ENCODE data around the gene SEL1L.
A peak's percentile ranks its signal among the peaks of the same experiment; 100 is the strongest.
"Not testable (repeated sequence)": the region's sequence is repeated elsewhere in the genome, so short reads cannot be mapped to it uniquely, and the experiment has no call there.

SEL1L gene

GRCh38 chr14:81533536-81534343 is at the start of gene SEL1L:
TSS of gene SEL1L (minus strand) at chr14:81533853. CDS start at chr14:81533744, 109 bp downstream.
- peak; percentile 99 to 100 for DNase-seq

GRCh38 chr14:81582420-81582819 is 48.8 kb upstream of the SEL1L start:
- no peak for DNase-seq

DNA sequence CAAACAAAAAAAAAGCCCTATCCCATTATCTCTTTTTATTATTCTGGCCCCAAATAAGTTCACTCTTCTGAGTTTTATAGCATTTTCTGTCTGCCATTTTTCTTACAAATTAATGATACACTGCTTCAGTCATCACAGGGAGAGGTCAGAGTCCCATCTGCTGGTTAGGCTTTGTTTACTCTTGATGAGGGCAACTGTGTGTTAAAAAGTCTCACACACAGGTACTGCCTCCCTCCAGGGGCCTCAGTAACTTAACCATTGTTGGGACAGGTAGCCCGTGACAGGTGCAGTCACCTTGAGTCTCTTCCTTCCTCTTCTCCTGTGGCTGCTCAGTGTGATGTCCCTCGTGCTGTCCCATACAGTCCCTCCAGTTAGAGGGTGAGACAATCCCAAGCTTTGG is 45.5 kb upstream of the SEL1L start:
- no peak for DNase-seq

GRCh38 chr14:81571437-81571836 is 37.8 kb upstream of the SEL1L start:
- no peak for DNase-seq

- DNase-seq, result no peak
Observed at GRCh38 chr14:81567302-81567701, 33.6 kb upstream of the SEL1L start.

DNA sequence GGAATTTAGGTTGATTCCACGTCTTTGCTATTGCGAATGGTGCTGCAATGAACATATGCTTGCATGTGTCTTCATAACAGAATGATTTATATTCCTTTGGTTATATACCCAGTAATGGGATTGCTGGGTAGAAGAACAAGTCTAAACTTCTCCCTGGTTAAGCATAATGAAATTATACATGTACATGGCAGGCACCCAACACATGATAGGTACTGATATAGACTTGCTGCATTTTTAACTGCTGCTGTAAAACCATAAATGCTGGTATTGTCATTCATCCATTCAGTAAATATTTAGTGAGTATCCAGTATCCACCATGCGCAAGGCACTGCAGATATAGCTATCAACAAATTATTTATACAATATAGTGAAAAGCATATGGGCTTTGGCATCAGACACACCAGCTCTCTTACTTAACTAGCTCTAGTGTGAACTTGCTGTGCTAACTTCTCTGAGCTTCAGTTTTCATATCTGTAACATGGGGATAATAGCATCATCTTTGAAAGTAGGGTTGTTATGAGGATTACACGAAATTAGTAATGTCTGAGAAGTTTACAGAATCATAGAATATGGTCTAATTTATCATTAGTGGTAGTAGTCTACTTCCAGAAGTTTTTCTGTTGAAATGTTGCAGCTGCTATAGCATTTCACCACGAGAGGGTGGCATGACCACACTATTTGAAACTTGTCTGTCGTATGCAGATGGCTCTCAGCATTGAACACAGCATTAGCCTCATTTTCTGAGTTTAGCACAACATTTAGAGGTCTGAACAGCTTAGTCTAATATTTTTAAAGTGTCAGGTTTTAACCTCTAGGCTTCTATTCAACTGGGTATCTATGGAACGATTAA is 32.0 kb upstream of the SEL1L start:
- peak; percentile 5 to 43 for DNase-seq

- no peak for DNase-seq
Observed at GRCh38 chr14:81562818-81563217, 29.2 kb upstream of the SEL1L start.

GRCh38 chr14:81561084-81561775 is 27.6 kb upstream of the SEL1L start:
- DNase-seq, result no peak

DNA sequence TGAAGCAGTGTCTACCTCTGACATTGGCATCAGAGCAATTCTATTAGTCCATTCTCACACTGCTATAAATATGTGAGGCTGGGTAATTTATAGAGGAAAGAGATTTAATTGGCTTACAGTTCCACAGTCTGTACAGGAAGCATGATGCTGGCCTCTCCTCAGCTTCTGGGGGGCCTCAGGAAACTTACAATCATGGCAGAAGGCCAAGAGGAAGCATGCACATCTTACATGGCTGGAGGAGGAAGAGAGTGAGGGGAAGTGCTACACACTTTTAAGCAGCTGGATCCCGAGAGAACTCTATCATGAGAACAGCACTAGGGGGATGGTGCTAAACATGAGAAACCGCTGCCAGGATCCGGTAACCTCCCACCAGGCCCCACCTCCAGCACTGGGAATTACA is 25.7 kb upstream of the SEL1L start:
- no peak for DNase-seq

GRCh38 chr14:81557146-81557545 is 23.5 kb upstream of the SEL1L start:
- no peak for DNase-seq

DNA sequence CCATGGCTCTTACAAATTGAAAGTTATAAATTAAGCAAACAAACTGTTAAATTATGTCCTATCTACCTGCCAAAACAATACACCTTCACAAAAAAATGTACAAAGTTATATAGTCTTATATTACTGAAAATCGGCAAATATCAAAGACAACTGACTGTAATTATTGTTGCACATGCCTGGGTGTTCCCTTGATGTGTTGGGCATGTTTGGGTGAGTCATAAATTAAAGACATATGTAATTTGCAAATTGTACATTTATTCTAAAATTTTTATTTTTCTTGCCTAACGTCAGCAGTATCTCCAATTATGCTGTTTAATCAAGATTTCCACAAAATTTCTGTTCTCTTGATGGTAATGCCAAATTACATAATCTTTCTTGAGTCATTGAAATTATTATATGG is 22.0 kb upstream of the SEL1L start:
- DNase-seq, result no peak

DNA sequence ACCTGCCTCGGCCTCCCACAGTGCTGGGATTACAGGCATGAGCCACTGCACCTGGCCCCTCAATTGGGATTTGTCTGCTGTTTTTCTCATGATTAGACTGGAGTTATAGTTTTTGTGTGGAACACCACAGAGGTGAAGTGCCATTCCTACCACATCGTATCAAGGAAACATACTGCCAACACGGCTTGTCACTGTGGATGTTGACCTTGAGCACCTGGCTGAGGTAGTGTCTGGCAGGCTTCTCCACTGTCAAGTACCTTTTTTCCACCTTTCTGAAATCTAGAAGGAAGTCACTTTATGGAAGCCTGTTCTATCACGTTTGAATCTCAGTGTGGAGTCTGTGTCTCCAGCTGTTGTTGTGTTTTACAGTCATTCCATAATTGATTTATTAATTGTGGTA is 21.4 kb upstream of the SEL1L start:
- DNase-seq, result no peak

DNA sequence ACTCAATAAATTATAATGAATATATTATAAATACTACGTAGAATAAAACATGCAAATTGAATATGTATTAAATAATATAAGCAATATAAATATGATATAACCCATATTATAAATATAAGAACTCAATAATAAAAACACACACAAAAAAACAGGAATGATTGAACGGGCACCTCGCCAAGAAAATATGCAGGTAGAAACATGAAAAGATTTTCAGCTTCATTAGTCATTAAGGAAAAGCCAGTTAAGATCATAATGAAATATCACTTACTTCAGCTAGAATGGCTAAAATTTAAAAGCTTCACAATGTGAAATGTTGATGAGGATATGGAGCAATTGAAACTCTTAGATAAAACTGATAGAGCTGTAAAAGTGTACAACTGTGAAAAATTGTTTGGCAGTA is 17.8 kb upstream of the SEL1L start:
- no peak for DNase-seq

DNA sequence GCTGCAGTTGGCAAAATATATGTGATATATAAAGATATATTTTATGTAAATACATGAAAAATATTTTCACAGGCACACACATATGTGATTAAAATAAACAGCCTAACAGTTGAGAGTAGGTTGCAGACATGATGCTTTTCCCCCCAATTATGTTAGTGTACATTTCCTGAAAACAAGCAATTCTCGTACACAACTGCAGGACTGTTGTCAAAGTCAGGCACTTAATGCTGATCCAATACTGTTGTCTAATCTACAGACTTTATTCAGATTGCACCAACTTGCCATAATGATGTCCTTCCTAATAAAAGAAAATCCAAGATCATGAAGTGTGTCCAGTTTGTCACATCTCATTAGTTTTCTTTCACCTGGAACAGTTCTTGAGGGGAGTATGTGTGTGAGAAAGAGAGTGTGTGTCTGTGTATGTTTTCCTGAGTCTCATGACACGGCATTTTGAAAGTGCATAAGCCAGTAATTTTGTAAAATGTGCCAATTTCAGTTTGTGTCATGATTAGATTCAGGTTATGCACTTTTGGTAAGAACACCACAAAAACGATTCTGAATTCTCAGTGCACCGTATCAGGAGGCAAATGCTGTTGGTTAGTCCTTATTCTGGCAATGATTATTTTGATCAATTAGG is 16.5 kb upstream of the SEL1L start:
- DNase-seq, result no peak

GRCh38 chr14:81541206-81541605 is 7.6 kb upstream of the SEL1L start:
- not testable (repeated sequence) for DNase-seq

DNA sequence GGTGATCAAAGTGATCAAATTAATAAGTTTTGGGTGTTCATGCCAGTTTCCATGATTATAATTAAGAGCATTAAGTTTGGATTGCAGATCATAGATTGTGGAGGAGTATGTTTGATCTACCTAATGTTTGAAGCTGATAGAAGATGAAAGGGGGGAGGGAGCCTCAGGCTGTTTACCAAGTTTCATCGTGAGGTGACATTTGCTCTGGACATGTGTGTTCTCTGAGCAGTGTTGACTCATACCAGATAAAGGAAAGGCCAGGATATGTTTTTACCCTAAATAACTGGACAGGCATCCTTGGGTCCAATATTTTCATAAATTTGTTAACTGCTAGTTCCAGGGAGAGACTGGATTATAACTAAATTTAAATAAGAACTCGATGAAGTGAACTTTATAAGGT is 3.5 kb upstream of the SEL1L start:
- DNase-seq, result no peak

GRCh38 chr14:81536241-81536771 is 2.7 kb upstream of the SEL1L start:
- DNase-seq, result no peak

DNA sequence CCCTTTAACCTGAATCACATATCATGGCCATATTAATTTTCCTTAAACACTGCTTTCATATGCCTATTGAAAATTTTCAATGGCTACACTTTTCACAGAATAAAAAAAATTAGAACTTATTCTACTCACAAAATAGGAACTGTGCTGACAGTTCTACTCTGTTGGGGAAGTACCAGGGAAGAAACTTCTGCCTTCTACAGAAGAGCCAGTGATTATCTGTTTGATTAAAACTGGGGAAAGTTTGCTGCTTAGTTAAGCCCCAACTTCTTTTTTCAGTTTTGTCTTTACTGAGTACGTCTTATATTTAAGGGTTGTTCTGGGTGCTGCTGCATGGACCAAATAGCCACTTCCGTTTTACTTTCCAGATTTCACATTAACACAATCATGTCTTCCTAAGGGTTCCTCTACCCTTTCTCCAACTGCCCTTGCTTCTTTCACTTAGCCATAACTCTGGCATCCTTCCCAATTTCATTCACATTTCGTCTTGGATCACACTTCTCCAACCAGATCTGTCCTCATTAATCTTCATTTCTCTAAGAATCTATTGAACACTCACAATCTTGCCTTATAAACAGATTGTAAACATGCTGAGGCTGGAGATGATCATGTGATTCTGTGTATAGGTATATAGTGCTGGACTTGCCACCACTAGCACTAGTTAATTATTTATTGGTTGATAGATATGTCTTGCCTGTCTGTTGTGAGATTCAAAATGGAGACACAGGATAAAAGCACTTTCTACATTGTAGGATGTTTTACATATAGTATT is 1.9 kb upstream of the SEL1L start:
- DNase-seq, result no peak

DNA sequence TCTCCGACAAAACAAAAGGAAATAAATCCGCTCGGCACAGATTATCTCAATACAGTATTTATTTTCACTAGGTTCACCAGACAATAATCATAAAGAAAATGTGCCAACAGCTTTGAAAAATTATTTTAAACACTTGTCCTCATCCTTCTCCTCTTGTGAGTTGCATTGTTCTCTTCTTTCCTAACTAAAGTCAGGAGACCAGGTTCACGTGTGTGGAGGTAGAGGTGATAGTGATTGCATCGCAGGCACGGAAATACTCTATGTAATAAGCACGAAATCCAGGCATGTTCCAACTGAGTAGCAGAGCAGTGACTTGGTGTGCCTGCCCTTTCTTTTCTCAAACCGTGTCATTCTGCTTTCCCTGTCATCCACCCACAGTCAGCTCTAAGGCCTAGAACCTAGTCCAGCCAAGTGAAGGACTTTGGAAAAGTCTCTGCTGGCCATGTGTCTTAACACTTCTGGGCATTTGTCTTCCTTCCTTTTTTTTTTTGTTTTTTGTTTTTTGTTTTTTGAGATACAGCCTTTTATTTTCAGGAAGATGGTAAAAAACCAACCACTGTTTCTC is 939 bp upstream of the SEL1L start:
- no peak for DNase-seq

DNA sequence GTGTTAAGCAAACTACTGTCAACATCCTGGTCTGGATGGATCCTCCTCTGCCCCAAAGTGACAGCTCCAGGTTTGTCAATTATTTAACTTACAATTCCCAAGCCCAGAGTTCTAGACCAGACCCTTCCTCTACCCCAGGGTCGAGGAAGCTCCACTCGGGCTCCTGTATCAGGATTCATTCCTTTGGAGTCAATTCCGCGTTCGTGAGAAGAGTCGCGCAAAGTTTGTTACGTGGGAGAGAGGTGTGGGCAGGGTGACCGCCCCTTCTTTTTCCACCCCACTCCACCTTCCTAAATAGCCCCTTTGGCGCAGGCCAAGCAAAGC is 479 bp downstream of the SEL1L start:
- DNase-seq, result no peak

GRCh38 chr14:81529391-81529790 is 4.3 kb downstream of the SEL1L start:
- DNase-seq, result no peak

DNA sequence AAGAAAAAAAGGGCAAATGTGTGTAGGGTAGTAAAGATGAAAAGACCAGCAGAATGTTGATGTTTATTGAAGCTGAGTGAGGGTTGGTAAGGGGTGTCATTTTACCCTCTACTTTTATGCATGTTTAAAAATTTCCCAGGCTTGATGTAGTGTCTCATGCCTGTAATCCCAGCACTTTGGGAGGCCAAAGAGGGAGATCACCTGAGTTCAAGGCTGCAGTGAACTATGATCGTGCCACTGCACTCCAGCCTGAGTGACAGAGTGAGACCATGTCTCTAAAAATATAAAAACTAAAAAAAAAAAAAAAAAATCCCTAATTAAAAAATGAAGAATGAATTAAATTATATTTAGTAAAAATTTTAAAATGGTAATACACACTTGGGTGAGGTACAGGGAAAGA is 8.5 kb downstream of the SEL1L start:
- DNase-seq, result no peak

Data from hippocampal formation (tissue), 2 donors.